ENCODE results near the gene TECTA. TPM values are rescaled to one million over a fixed set of nuclear protein-coding genes. Genes with fewer than 3 reads are reported as not detected.

TECTA gene
- total and polyA plus RNA-seq, 8 donors: 0.18 to 0.73 (median 0.35) TPM

DNA sequence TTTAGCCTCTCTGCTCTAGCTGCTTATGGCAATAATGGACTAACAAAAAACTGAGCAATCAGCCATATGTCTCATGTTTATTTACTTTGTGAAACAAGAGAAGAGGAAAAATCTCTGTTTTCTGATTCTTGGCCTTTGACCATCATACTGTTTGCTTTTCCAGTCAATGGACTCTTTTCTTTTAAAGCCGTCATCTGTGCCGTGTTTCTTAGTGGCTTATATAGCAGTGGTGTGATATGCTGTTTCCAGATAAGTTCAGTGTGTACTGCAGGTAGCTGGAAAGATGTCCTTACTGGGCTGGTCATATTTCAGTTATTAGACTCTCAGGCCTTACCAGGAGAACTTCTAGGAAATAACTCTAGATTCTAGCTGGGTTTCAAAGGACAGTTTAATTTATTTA is 33.6 kb upstream of the TECTA start:
- DNase-seq (no peak), ATAC-seq (peak; percentile 81 to 93 (median 90)), FAIRE-seq (peak; percentile 9)
- no peak overlapping the region for H3K4me3 ChIP-seq
- H3K27me3 ChIP-seq: no peaks in the 10 kb centered on the region
- TF ChIP-seq, protein P1, sequence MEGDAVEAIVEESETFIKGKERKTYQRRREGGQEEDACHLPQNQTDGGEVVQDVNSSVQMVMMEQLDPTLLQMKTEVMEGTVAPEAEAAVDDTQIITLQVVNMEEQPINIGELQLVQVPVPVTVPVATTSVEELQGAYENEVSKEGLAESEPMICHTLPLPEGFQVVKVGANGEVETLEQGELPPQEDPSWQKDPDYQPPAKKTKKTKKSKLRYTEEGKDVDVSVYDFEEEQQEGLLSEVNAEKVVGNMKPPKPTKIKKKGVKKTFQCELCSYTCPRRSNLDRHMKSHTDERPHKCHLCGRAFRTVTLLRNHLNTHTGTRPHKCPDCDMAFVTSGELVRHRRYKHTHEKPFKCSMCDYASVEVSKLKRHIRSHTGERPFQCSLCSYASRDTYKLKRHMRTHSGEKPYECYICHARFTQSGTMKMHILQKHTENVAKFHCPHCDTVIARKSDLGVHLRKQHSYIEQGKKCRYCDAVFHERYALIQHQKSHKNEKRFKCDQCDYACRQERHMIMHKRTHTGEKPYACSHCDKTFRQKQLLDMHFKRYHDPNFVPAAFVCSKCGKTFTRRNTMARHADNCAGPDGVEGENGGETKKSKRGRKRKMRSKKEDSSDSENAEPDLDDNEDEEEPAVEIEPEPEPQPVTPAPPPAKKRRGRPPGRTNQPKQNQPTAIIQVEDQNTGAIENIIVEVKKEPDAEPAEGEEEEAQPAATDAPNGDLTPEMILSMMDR (IDR thresholded peaks at IDR 0.05): no peak
- H3K4me1 ChIP-seq: peaks cover 4 to 24% (median 13%) of the 10 kb centered on the region in 3 donors
- WGBS, 2 donors: 7 to 8% methylated on average over 2 of the region's 2 CpGs
- peak overlapping the region in 1 of 4 donors; percentile 14 for H3K27ac ChIP-seq
- H3K9me3 ChIP-seq: no peaks in the 10 kb centered on the region
- H3K36me3 ChIP-seq: no peaks in the 10 kb centered on the region
- intact Hi-C loops (cut with DNase I): no loop called here

DNA sequence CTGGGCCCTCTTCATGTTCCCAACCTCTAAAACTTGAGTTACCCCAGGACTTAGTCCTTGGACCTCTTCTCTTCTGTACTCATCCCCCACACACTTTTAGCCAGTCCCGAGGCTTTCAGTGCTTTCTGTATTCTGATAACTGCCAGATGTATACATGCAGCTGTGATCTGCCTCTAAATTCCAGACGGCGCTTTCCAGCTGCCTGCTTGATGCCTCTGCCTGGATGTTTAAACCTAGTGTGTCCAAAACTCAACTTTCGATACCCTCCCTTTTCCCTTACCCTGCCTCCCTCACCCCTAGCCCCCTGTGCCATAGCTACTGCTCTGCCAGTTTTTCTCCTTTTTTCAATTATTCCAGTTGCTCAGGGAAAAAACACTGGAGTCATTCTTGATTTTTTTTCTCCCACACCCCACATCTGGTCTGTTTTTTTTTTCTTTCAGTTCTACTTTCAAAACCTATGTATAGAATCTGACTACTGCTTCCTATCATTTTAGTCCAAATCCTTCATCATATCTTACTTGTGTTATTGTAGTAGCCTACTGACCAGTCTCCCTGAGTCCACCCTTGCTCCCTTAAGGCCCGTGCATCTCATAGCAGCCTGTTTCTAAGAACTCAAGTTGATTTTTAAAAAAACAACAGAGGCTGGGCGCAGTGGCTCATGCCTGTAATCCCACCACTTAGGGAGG is 32.9 kb upstream of the TECTA start:
- TF ChIP-seq, protein P1 (IDR thresholded peaks at IDR 0.05): no peak
- DNase-seq: no peak
- Histone ChIP-seq H3K36me3 (no peaks in the 10 kb centered on the region), H3K4me1 (peaks cover 4 to 26% (median 13%) of the 10 kb centered on the region in 3 donors), H3K4me3 (no peak overlapping the region), H3K27me3 (no peaks in the 10 kb centered on the region), H3K27ac (peak overlapping the region in 1 of 4 donors; percentile 14), H3K9me3 (no peaks in the 10 kb centered on the region)
- FAIRE-seq: no peak
- intact Hi-C loops (cut with DNase I): no loop called here
- WGBS, 2 donors: 87 to 91% methylated on average over 6 of the region's 6 CpGs
- no peak for ATAC-seq

DNA sequence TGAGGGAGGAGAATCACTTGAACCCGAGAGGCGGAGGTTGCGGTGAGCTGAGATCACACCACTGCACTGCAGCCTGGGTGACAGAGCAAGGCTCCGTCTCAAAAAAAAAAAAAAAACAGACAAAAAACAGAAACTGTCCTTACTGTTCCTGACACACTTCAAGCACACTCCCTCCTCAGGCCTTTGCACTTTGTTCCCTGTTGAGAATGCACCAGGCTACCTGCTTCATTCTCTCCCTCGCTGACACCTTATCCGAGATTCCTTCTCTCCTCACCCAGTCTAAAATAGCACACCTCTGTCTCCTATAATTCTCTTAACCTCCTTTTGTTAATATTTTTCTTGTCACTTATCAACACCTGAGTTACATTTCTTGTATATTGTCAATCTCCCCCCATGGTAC is 32.3 kb upstream of the TECTA start:
- ATAC-seq (no peak), DNase-seq (no peak), FAIRE-seq (no peak)
- TF ChIP-seq, protein P1 (IDR thresholded peaks at IDR 0.05): no peak
- 89 to 97% methylated on average over 6 of the region's 6 CpGs for WGBS, 2 donors
- no peaks in the 10 kb centered on the region for H3K36me3 ChIP-seq
- no peaks in the 10 kb centered on the region for H3K9me3 ChIP-seq
- intact Hi-C loops (cut with DNase I): no loop called here
- H3K27me3 ChIP-seq: no peaks in the 10 kb centered on the region
- no peak overlapping the region for H3K27ac ChIP-seq
- peaks cover 4 to 26% (median 13%) of the 10 kb centered on the region in 3 donors for H3K4me1 ChIP-seq
- no peak overlapping the region for H3K4me3 ChIP-seq

DNA sequence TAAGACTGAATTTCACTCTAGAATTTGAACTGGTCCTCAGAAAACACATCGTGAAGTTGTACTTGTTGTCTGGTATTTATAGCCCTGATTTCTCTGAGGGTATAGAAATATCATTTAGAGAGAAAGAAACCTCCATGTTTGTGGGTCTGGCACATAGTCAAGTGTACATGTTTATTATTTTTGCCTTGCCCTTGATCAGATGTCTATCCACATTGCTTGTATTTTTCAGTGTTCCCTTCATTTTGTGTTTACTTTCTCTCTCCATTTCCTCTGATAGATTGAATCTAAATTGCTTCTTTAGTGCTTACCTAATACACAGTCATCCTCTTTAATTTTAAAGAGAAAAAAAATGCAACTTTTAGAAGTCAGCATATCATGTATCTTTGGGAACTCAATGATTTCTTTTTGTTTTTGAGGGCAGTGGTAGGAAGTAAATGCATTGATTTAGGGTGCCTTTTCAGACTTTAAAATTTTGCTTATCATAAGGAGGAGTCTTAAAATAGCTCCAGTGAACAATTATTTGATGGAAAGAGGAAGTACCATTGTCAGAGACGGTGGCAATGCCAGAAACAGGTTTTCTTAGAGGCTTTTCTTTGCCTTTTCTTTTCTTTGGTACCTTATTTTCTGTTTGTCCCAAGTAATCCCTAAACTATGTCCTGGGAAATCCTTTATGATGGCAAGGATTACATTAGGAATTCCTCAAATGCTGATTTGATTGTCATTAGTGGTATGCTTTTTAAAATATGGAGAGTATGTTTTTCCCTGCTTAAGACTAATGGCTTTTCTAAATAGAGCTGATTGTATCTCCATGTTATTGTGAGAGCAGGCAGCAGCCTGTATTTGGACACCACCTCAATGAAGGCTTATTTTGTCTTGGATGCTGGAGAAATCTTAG is 29.8 kb upstream of the TECTA start:
- peaks cover 0 to 26% (median 8%) of the 10 kb centered on the region in 3 donors for H3K4me1 ChIP-seq
- DNase-seq: no peak
- intact Hi-C loops (cut with DNase I): no loop called here
- 75 to 84% methylated on average over 2 of the region's 2 CpGs for WGBS, 2 donors
- no peaks in the 10 kb centered on the region for H3K9me3 ChIP-seq
- TF ChIP-seq, protein P1 (IDR thresholded peaks at IDR 0.05): no peak
- no peak for ATAC-seq
- no peak overlapping the region for H3K27ac ChIP-seq
- H3K4me3 ChIP-seq: no peak overlapping the region
- H3K27me3 ChIP-seq: no peaks in the 10 kb centered on the region
- H3K36me3 ChIP-seq: no peaks in the 10 kb centered on the region
- FAIRE-seq: no peak

All from pancreas (tissue), 10 donors.